GM12865 (cell line): ENCODE results near the gene MPI.
"Not testable (repeated sequence)": the region's sequence is repeated elsewhere in the genome, so short reads cannot be mapped to it uniquely, and the experiment has no call there.

Experiments used
- DNase-seq: peaks from one replicate; pipeline ENCODE4 v3.0.0; 2010; ENCODE audit warnings: low read depth
- H3K4me3 ChIP-seq: 2 replicates; pipeline ENCODE4 v1.5.1; 2011; ENCODE audit warnings: mild to moderate bottlenecking, low read depth, low read length, control low read depth
- TF ChIP-seq, protein P1 (sequence below): IDR thresholded peaks from 2 replicates; pipeline ENCODE4 v1.5.1; 2011; ENCODE audit warnings: low read length, control low read depth, low read depth, inconsistent platforms; ENCODE audit not compliant: insufficient read depth; ENCODE audit errors: missing control alignments

The MPI gene

DNA sequence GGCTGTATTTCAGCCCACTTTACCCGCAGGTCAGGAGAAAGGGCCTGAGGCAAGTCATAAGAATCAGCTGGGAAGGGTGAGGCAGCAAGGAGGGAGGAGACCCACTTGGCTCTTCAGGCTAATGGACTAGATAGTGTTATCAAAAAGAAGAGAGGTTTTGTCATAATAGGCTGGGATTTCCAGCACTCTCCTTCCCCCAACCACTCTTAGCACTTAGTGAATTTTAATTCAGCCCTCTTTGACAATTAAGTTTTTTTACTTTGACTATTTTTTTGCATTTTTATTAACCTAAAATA is 771 bp downstream of the MPI start:
- peak overlapping the region; percentile 94 for H3K4me3 ChIP-seq
- TF ChIP-seq, protein P1, sequence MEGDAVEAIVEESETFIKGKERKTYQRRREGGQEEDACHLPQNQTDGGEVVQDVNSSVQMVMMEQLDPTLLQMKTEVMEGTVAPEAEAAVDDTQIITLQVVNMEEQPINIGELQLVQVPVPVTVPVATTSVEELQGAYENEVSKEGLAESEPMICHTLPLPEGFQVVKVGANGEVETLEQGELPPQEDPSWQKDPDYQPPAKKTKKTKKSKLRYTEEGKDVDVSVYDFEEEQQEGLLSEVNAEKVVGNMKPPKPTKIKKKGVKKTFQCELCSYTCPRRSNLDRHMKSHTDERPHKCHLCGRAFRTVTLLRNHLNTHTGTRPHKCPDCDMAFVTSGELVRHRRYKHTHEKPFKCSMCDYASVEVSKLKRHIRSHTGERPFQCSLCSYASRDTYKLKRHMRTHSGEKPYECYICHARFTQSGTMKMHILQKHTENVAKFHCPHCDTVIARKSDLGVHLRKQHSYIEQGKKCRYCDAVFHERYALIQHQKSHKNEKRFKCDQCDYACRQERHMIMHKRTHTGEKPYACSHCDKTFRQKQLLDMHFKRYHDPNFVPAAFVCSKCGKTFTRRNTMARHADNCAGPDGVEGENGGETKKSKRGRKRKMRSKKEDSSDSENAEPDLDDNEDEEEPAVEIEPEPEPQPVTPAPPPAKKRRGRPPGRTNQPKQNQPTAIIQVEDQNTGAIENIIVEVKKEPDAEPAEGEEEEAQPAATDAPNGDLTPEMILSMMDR: no peak
- DNase-seq: no peak

DNA sequence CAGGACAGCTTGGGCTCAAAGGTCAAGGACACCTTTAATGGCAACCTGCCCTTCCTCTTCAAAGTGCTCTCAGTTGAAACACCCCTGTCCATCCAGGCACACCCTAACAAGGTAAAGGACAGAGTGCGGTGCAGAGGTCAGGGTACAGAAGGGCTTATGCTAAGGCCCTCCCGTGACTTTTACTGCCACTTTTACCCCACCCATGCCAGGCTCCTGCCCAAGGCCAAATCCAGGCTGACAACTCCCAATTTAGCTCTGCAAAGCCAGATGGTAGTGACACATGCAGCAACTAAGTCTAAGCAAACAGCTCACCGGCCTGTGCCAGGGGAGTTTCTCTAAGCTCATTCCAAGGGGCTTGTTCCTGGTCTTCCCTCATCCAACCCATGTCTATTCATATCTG is 1.6 kb downstream of the MPI start:
- DNase-seq: no peak
- TF ChIP-seq, protein P1: no peak
- H3K4me3 ChIP-seq: no peak overlapping the region

DNA sequence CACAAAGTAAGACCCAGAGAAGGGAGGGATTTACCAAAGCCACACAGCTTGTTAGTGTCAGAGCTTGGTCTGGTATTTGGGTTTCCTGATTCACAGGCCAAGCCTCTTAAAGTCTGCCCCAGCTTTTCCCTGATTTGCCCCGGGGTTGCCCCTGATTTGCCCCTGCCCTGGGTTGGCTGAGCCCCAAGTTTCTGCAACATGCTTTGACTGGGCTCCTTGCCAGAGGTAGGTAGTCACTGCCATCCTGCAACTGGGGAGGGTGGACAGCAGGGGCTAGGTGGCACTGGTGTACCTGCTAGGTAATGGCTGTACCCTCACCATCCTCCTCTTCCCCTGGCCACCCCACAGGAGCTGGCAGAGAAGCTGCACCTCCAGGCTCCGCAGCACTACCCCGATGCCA is 2.5 kb downstream of the MPI start:
- H3K4me3 ChIP-seq: no peak overlapping the region
- no peak for DNase-seq
- TF ChIP-seq, protein P1: no peak

DNA sequence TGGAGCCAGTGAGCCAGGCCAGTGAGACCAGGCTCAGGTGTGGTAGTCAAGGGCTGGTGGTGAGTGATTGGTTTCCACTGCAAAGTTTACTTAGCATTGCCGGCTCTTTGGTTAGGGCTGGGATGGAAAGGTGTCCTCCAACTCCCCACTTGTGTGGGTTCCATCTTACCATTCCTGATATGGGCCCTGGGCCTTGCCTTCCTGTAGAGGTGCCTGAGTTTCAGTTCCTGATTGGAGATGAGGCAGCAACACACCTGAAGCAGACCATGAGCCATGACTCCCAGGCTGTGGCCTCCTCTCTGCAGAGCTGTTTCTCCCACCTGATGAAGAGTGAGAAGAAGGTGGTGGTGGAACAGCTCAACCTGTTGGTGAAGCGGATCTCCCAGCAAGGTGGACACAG is 3.1 kb downstream of the MPI start:
- DNase-seq: no peak
- TF ChIP-seq, protein P1: no peak
- no peak overlapping the region for H3K4me3 ChIP-seq

DNA sequence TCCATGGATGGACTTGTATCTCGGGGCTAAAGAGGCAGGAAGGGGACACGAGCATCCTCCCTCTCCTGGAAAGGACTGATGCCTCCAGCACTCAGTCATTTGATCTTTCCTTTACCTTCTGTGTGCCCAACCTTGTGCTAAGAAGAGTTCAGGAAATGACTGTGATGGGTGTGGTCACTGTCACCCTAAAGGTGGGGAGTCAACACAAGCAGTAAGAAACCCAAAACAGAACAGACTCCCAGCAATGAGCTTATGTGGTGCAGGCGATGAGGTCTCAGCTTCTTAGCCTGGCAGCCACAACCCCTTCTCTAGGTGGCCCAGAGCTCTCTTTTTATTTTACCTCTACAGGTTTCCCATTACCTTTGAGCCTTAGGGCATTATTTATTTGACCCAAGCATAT is 3.8 kb downstream of the MPI start:
- peak; percentile 40 for DNase-seq
- no peak overlapping the region for H3K4me3 ChIP-seq
- TF ChIP-seq, protein P1: no peak

DNA sequence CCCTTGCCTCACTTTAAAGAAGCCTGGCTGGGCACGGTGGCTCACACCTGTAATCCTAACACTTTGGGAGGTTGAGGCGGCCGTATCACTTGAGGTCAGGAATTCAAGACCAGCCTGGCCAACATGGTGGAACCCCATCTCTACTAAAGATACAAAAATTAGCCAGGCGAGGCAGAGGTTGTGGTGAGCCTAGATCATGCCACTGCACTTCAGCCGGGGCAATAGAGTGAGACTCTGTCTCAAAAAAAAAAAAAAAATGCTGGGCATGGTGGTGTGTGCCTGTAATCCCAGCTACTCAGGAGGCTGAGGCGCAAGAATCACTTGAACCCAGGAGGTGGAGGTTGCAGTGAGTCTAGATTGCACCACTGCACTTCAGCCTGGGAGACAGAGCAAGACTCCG is 4.5 kb downstream of the MPI start:
- H3K4me3 ChIP-seq: not testable (repeated sequence)

DNA sequence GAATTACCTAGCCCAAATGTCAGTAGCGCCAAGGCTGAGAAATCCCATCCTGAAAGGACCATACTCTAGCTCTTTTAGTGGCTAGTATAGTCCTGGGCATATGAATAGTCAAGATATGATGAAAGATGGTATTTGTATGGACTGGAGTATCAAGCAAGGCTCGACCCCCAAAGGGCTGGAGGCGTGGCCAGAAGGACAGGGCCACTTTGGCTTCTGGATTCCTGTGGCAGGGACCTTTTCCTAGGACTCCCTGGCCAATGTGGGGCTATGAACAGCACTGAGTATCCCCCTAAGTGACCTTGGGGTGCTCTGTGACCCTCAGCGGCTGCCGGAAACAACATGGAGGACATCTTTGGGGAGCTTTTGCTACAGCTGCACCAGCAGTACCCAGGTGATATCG is 6.0 kb downstream of the MPI start:
- no peak overlapping the region for H3K4me3 ChIP-seq
- TF ChIP-seq, protein P1: no peak
- no peak for DNase-seq

More for the DNA sequence above, 4.5 kb downstream of the MPI start:
- DNase-seq: not testable (repeated sequence)

DNA sequence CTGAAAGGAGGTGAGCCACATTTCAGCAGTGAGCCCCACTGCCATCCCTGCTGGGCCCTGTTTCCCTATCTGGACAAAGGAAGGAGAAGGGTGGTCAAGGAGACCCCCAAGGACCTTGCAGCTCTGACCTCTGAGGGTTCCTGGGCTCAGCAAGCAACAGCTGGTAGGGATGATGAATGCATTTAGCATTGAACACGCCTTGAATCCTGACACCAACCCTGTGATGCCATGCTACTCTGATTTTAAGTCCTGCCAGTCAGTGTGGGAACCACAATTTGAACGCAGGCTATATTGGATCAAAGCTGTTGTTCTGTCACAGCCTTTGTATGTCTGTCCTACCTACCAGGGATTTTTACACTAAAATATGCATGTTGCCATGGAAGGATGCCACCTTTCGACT is 6.5 kb downstream of the MPI start:
- no peak for DNase-seq
- TF ChIP-seq, protein P1: no peak
- H3K4me3 ChIP-seq: no peak overlapping the region
